HG02870 (cell line): ENCODE results near the gene DNAJB8.

Experiments
- ATAC-seq: cut with Tn5 transposase; IDR thresholded peaks from one replicate; pipeline ENCODE4 v1.9.1; 2021; ENCODE audit warnings: mild to moderate bottlenecking, moderate library complexity; ENCODE audit not compliant: unreplicated experiment

Gene DNAJB8

GRCh38 chr3:128495435-128495970, 28.8 kb upstream of the DNAJB8 start:
- ATAC-seq = no peak

GRCh38 chr3:128494367-128494650, 27.6 kb upstream of the DNAJB8 start:
- ATAC-seq = no peak

- no peak for ATAC-seq
Observed at GRCh38 chr3:128493570-128494366, 27.1 kb upstream of the DNAJB8 start.

GRCh38 chr3:128492671-128493569, 26.2 kb upstream of the DNAJB8 start, which contains the start of gene GATA2:
TSS of gene GATA2 (minus strand) at chr3:128493201. CDS start at chr3:128487031, 6,170 bp downstream.
- no peak for ATAC-seq

- ATAC-seq = no peak
Observed at GRCh38 chr3:128491941-128492670, 25.4 kb upstream of the DNAJB8 start.

GRCh38 chr3:128491691-128491940, 24.9 kb upstream of the DNAJB8 start:
- no peak for ATAC-seq

- no peak for ATAC-seq
Observed at GRCh38 chr3:128490915-128491690, 24.4 kb upstream of the DNAJB8 start.

GRCh38 chr3:128490650-128490914, 23.9 kb upstream of the DNAJB8 start:
- no peak for ATAC-seq

GRCh38 chr3:128489927-128490649, 23.4 kb upstream of the DNAJB8 start:
- ATAC-seq = no peak

GRCh38 chr3:128489674-128489926, 22.9 kb upstream of the DNAJB8 start:
- no peak for ATAC-seq

GRCh38 chr3:128488991-128489673, 22.4 kb upstream of the DNAJB8 start:
- no peak for ATAC-seq

- no peak for ATAC-seq
Observed at GRCh38 chr3:128488636-128488990, 21.9 kb upstream of the DNAJB8 start.

- no peak for ATAC-seq
Observed at GRCh38 chr3:128487813-128488635, 21.3 kb upstream of the DNAJB8 start.

- ATAC-seq = no peak
Observed at GRCh38 chr3:128487538-128487812, 20.8 kb upstream of the DNAJB8 start.

GRCh38 chr3:128486681-128487537, 20.2 kb upstream of the DNAJB8 start:
- no peak for ATAC-seq

- no peak for ATAC-seq
Observed at GRCh38 chr3:128486205-128486628, 19.5 kb upstream of the DNAJB8 start.

- ATAC-seq = no peak
Observed at GRCh38 chr3:128485282-128486204, 18.9 kb upstream of the DNAJB8 start.
